ENCODE measurements around the gene TBXAS1.

The TBXAS1 gene

GRCh38 chr7:140025241-140025640 is 196.2 kb downstream of the TBXAS1 start:
- DNase-seq (ENCODE audit: low spot score), result no peak

GRCh38 chr7:140025814-140026433 is 196.9 kb downstream of the TBXAS1 start:
- no peak for DNase-seq (ENCODE audit: low spot score)

GRCh38 chr7:140026935-140027334 is 197.9 kb downstream of the TBXAS1 start:
- DNase-seq (ENCODE audit: low spot score), result no peak

- no peak for DNase-seq (ENCODE audit: low spot score)
Measured at GRCh38 chr7:140027858-140028257, 198.8 kb downstream of the TBXAS1 start.

GRCh38 chr7:140028311-140028710 is 199.2 kb downstream of the TBXAS1 start:
- DNase-seq (ENCODE audit: low spot score), result no peak

- no peak for DNase-seq (ENCODE audit: low spot score)
Measured at GRCh38 chr7:140029072-140029471, 200.0 kb downstream of the TBXAS1 start.

GRCh38 chr7:140031364-140031763 is 202.3 kb downstream of the TBXAS1 start:
- no peak for DNase-seq (ENCODE audit: low spot score)

- DNase-seq (ENCODE audit: low spot score), result no peak
Measured at GRCh38 chr7:140033036-140033435, 204.0 kb downstream of the TBXAS1 start.

- no peak for DNase-seq (ENCODE audit: low spot score)
Measured at GRCh38 chr7:140033779-140034363, 204.8 kb downstream of the TBXAS1 start.

- no peak for DNase-seq (ENCODE audit: low spot score)
Measured at GRCh38 chr7:140034421-140034820, 205.4 kb downstream of the TBXAS1 start.

- DNase-seq (ENCODE audit: low spot score), result no peak
Measured at GRCh38 chr7:140035400-140036223, 206.5 kb downstream of the TBXAS1 start.

- peak; percentile 22 for DNase-seq (ENCODE audit: low spot score)
Measured at GRCh38 chr7:140036224-140036962, 207.3 kb downstream of the TBXAS1 start.

GRCh38 chr7:140039066-140039465 is 210.0 kb downstream of the TBXAS1 start:
- no peak for DNase-seq (ENCODE audit: low spot score)

GRCh38 chr7:140039896-140040295 is 210.8 kb downstream of the TBXAS1 start:
- no peak for DNase-seq (ENCODE audit: low spot score)

- DNase-seq (ENCODE audit: low spot score), result no peak
Measured at GRCh38 chr7:140041659-140042385, 212.8 kb downstream of the TBXAS1 start.

GRCh38 chr7:140042386-140042670 is 213.3 kb downstream of the TBXAS1 start:
- DNase-seq (ENCODE audit: low spot score), result no peak

- DNase-seq (ENCODE audit: low spot score), result no peak
Measured at GRCh38 chr7:140044251-140044650, 215.2 kb downstream of the TBXAS1 start.

GRCh38 chr7:140045697-140046096 is 216.6 kb downstream of the TBXAS1 start:
- DNase-seq (ENCODE audit: low spot score), result no peak

- no peak for DNase-seq (ENCODE audit: low spot score)
Measured at GRCh38 chr7:140047197-140047596, 218.1 kb downstream of the TBXAS1 start.

GRCh38 chr7:140048138-140048537 is 219.1 kb downstream of the TBXAS1 start:
- DNase-seq (ENCODE audit: low spot score), result no peak

- no peak for DNase-seq (ENCODE audit: low spot score)
Measured at GRCh38 chr7:140048989-140049338, 219.9 kb downstream of the TBXAS1 start.

GRCh38 chr7:140049339-140050024 is 220.4 kb downstream of the TBXAS1 start:
- DNase-seq (ENCODE audit: low spot score), result no peak

Data from NAMALWA (cell line).